Tibial nerve (tissue), 4 donors: ENCODE results near the gene MAMLD1. TPM values are rescaled to one million over a fixed set of nuclear protein-coding genes. Genes with fewer than 3 reads are reported as not detected.

Source experiments
- DNase-seq, 2 donors: peaks; one replicate each; pipeline ENCODE4 v3.0.0-alpha.2; 2019; ENCODE audit warnings: low spot score in 2 of 2
- H3K27ac ChIP-seq, 4 donors: fragments of 200-600 bp; sonication (generic) in 3 of 4; one replicate each; pipeline ENCODE4 v1.5.1; 2017 to 2019; ENCODE audit warnings: mild to moderate bottlenecking in 1 of 4
- H3K27me3 ChIP-seq, 2 donors: fragments of 200-600 bp; sonication (generic) in 1 of 2; one replicate each; pipeline versions ENCODE4 v1.5.1 to v1.6.0; 2017 to 2019
- H3K36me3 ChIP-seq, 3 donors: fragments of 200-600 bp; sonication (generic); one replicate each; pipeline ENCODE4 v1.5.1; 2018 to 2019
- H3K4me1 ChIP-seq, 4 donors: fragments of 200-600 bp; sonication (generic) in 3 of 4; one replicate each; pipeline ENCODE4 v1.5.1; 2017 to 2019
- H3K4me3 ChIP-seq, 4 donors: fragments of 200-600 bp; sonication (generic) in 3 of 4; one replicate each; pipeline ENCODE4 v1.5.1; 2017 to 2019; ENCODE audit warnings: mild to moderate bottlenecking in 1 of 4, moderate library complexity in 1 of 4
- H3K9me3 ChIP-seq, 4 donors: fragments of 200-600 bp; sonication (generic) in 3 of 4; one replicate each; pipeline ENCODE4 v1.5.1; 2017 to 2019
- CTCF ChIP-seq, 5 experiments: fragments of 200-600 bp in 3 of 5; fragments of 450-650 bp in 2 of 5; sonication (generic) in 3 of 5; IDR thresholded peaks; one replicate each; pipeline ENCODE4 v1.5.1; 2016 to 2019; ENCODE audit warnings: antibody characterized with exemption in 5 of 5, mild to moderate bottlenecking in 3 of 5, moderate library complexity in 2 of 5
- EP300 ChIP-seq, 2 donors: sonication (generic); formaldehyde crosslinking; IDR thresholded peaks; one replicate each; pipeline ENCODE4 v1.6.1; 2017; ENCODE audit warnings: antibody characterized with exemption in 2 of 2, mild to moderate bottlenecking in 1 of 2
- POLR2A ChIP-seq, 2 donors: fragments of 450-650 bp; IDR thresholded peaks; one replicate each; pipeline ENCODE4 v1.6.1; 2017; ENCODE audit warnings: antibody characterized with exemption in 2 of 2, mild to moderate bottlenecking in 2 of 2, moderate library complexity in 2 of 2
- WGBS, 2 donors: methylation state at CpG; one replicate each; pipeline ENCODE4 v1.1.5; 2018; 5-methylcytosine and 5-hydroxymethylcytosine counted together
- total RNA-seq, 4 donors: library from RNA; depleted of rRNA; stranded (reverse); fragments of >200 nt; gene quantifications; one replicate each; pipeline ENCODE4 v1.1.0, GENCODE V29; 2016

The MAMLD1 gene
- total RNA-seq, 4 donors from 2014 or later = 8.2 to 16.2 (median 9.2) TPM

- no peaks in the 10 kb centered on the region for H3K36me3 ChIP-seq
- H3K4me3 ChIP-seq = peak overlapping the region; percentile 44 to 72 (median 62)
- no peak for DNase-seq
- peaks cover 0 to 13% (median 3%) of the 10 kb centered on the region in 4 donors for H3K4me1 ChIP-seq
- H3K9me3 ChIP-seq = no peaks in the 10 kb centered on the region
- no peak overlapping the region for H3K27ac ChIP-seq
- WGBS, 2 donors = 12 to 33% methylated on average over 31 to 43 of the region's 43 CpGs
- no peak for TF ChIP-seq POLR2A (IDR thresholded peaks at IDR 0.05)
- TF ChIP-seq EP300 (IDR thresholded peaks at IDR 0.05) = no peak
- no peak for TF ChIP-seq CTCF (IDR thresholded peaks at IDR 0.05)
- H3K27me3 ChIP-seq = no peaks in the 10 kb centered on the region
Measured at GRCh38 chrX:150361070-150361776, 1.9 kb upstream of the MAMLD1 start.

GRCh38 chrX:150361777-150362351, 1.3 kb upstream of the MAMLD1 start:
- WGBS, 2 donors = 0 to 35% methylated on average over 17 to 37 of the region's 37 CpGs
- Histone ChIP-seq H3K9me3 (no peaks in the 10 kb centered on the region), H3K4me1 (peaks cover 0 to 13% (median 3%) of the 10 kb centered on the region in 4 donors), H3K4me3 (peak overlapping the region; percentile 44 to 72 (median 62)), H3K27ac (peak overlapping the region in 2 of 4 donors; percentile 91 to 92), H3K36me3 (no peaks in the 10 kb centered on the region), H3K27me3 (no peaks in the 10 kb centered on the region)
- no peak for DNase-seq
- TF ChIP-seq CTCF (IDR thresholded peaks at IDR 0.05) (no peak), POLR2A (IDR thresholded peaks at IDR 0.05) (no peak)

- H3K36me3 ChIP-seq = no peaks in the 10 kb centered on the region
- peak in 1 of 2 donors; percentile 13 for DNase-seq
- H3K4me1 ChIP-seq = peaks cover 0 to 17% (median 3%) of the 10 kb centered on the region in 4 donors
- no peak for TF ChIP-seq POLR2A (IDR thresholded peaks at IDR 0.05)
- TF ChIP-seq EP300 (IDR thresholded peaks at IDR 0.05) = peak in 1 of 2 donors; percentile 6
- no peak for TF ChIP-seq CTCF (IDR thresholded peaks at IDR 0.05)
- WGBS, 2 donors = 23% methylated on average over 54 of the region's 67 CpGs; no CpG with 5 or more reads in 1 of the 2 donors
- H3K9me3 ChIP-seq = no peaks in the 10 kb centered on the region
- no peaks in the 10 kb centered on the region for H3K27me3 ChIP-seq
- peak overlapping the region; percentile 44 to 72 (median 62) for H3K4me3 ChIP-seq
- H3K27ac ChIP-seq = peak overlapping the region; percentile 70 to 92 (median 86)
Measured at GRCh38 chrX:150363561-150364346, 637 bp downstream of the MAMLD1 start.

GRCh38 chrX:150364347-150365050, 1.4 kb downstream of the MAMLD1 start:
- H3K27ac ChIP-seq = peak overlapping the region; percentile 70 to 92 (median 86)
- 0 to 39% methylated on average over 4 to 42 of the region's 66 CpGs for WGBS, 2 donors
- DNase-seq = peak; percentile 7 to 14
- peak overlapping the region; percentile 44 to 72 (median 62) for H3K4me3 ChIP-seq
- H3K27me3 ChIP-seq = no peaks in the 10 kb centered on the region
- peaks cover 0 to 17% (median 3%) of the 10 kb centered on the region in 4 donors for H3K4me1 ChIP-seq
- no peaks in the 10 kb centered on the region for H3K9me3 ChIP-seq
- no peaks in the 10 kb centered on the region for H3K36me3 ChIP-seq
- TF ChIP-seq EP300 (IDR thresholded peaks at IDR 0.05) (no peak), CTCF (IDR thresholded peaks at IDR 0.05) (no peak), POLR2A (IDR thresholded peaks at IDR 0.05) (no peak)
